LNCAP (cell line): ENCODE data around the gene ALDOC.

Experiments used
- CTCF ChIP-seq: fragments of 450-650 bp; IDR thresholded peaks from 2 replicates; pipeline ENCODE4 v1.5.1; 2017; ENCODE audit warnings: mild to moderate bottlenecking

ALDOC gene

GRCh38 chr17:28572259-28573039 lies 4.2 kb downstream of the ALDOC start:
- TF ChIP-seq CTCF: no peak

- no peak for TF ChIP-seq CTCF
Measured at GRCh38 chr17:28571361-28572122, 5.2 kb downstream of the ALDOC start, which contains the start of gene PIGS. TSS of gene PIGS (minus strand) at chr17:28571524. CDS start at chr17:28571496, 28 bp downstream.

GRCh38 chr17:28570716-28571360 lies 5.9 kb downstream of the ALDOC start:
- no peak for TF ChIP-seq CTCF

GRCh38 chr17:28569446-28569845 lies 7.2 kb downstream of the ALDOC start:
- no peak for TF ChIP-seq CTCF

GRCh38 chr17:28567604-28568003 lies 9.1 kb downstream of the ALDOC start:
- no peak for TF ChIP-seq CTCF

- TF ChIP-seq CTCF: no peak
Measured at GRCh38 chr17:28563475-28563874, 13.2 kb downstream of the ALDOC start.

GRCh38 chr17:28555022-28555421 lies 21.7 kb downstream of the ALDOC start:
- no peak for TF ChIP-seq CTCF
